Skin of body (tissue), 2 donors: ENCODE data around the gene RWDD3. TPM values are rescaled to one million over a fixed set of nuclear protein-coding genes. Genes with fewer than 3 reads are reported as not detected.

ENCODE experiments used
- DNase-seq: peaks from one replicate; lab custom pipeline; 2025; lab: John Stamatoyannopoulos, UW
- total RNA-seq: library from RNA; depleted of rRNA; stranded (reverse); fragments of >200 nt; gene quantifications from one replicate; pipeline ENCODE4 v1.2.3, GENCODE V29; 2014

The RWDD3 gene
- total RNA-seq = 17.1 TPM

- DNase-seq = peak; percentile 87
These were observed at the start of gene RWDD3 for GRCh38 chr1:95233737-95234500. TSS of gene RWDD3 (plus strand) at chr1:95234210. CDS start at chr1:95234231, 21 bp downstream.

DNA sequence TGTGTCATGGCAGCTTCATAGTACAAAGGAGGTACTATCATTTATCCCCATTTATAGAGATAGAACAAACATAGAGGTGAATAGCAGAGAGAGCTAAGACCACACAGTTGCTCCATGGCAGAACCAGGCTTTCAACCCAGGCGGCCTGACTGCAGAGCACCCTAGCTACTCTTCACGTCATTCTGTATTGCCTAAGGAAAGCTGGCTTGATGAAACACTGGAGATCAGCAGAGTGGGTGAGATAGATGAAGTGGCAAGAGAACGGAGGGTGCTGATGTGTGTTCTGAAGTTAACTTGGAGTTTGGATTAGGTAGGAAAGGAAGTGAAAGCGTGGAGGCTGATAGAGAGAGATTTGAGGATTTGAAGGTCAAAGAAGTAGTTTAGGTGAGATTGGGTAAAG lies 47.9 kb upstream of the RWDD3 start:
- DNase-seq = no peak

GRCh38 chr1:95193591-95193990 lies 40.4 kb upstream of the RWDD3 start:
- no peak for DNase-seq

GRCh38 chr1:95195046-95195445 lies 39.0 kb upstream of the RWDD3 start:
- no peak for DNase-seq

DNA sequence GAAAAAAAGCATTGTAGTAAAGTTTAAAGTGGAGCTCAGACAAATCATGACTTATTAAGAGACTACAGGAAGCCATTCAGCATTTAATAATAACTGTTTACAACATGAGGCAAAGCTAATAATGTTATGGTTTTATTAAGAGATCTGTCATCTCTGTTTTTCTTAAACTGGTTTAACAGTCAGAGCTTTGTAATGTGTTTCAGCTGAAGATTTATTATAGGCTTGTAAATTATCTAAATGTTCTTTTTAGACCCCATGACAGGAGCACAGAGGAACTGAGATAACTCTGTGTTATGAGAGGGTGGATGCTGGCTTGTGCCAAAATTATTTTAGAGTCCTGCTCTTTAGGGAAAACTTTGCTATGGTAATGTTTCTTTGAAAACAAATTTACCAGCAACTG lies 38.0 kb upstream of the RWDD3 start:
- no peak for DNase-seq

- DNase-seq = peak; percentile 3
These were observed 36.3 kb upstream of the RWDD3 start for GRCh38 chr1:95197616-95198252.

DNA sequence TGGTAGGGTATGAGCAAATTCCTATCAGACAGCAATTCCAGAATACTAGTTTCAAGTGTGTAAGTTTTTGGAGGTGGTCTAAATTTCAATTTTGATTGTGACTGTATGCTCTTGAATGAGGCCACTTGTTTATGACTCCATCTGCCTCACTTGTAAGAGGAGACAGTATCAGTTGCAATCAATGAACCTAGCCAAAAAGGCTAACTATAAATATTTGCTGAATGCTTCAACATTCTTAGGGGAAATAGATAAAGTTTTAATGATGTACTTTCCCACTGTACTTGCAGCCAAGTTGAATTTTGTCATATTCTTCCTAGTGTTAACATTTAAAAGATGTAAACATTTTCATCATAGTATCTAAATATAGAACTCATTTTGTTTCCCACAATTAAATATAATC lies 32.1 kb upstream of the RWDD3 start:
- DNase-seq = no peak

- DNase-seq = no peak
These were observed 30.0 kb upstream of the RWDD3 start for GRCh38 chr1:95203908-95204437.

DNA sequence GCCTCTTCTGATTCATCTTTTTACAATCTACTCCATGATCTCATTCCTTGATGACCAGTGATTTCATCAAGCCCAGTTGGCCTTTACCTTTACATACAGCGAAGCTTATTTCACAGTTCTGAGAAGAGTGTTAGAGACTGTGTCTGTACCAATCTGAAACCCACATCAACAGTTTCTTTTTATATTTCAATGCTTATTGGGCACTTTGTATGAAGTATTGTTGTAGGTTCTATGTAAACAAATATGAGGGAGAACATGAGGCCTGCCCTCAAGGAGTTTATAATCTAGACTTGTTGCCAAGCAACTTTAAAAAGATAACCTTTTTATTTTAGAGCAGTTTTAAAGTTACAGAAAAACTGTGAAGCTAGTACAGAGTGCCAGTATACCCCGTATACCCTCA lies 27.5 kb upstream of the RWDD3 start:
- no peak for DNase-seq

- no peak for DNase-seq
These were observed 26.6 kb upstream of the RWDD3 start for GRCh38 chr1:95207223-95207935.

- DNase-seq = no peak
These were observed 25.1 kb upstream of the RWDD3 start for GRCh38 chr1:95208876-95209275.

DNA sequence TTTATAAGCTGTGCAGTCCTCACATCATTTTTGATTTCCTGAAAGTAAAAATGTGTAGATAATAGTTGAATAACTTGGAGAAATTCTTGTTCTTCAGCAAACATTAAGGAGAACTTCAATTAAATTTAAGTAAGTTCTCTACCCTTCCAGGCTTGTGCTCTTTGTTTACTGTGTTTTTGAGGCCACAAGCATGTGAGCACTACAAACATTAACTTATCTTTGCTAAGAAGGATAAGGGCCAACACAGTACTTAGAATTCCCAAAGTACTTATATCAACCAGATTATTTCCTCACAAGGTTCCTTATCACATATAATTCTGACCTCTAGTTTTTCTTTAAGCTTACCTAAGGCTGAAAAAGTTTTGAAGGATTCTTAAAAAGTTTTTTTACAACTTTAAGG lies 24.7 kb upstream of the RWDD3 start:
- DNase-seq = no peak

GRCh38 chr1:95216292-95216990 lies 17.6 kb upstream of the RWDD3 start:
- no peak for DNase-seq

GRCh38 chr1:95217371-95217770 lies 16.6 kb upstream of the RWDD3 start:
- DNase-seq = no peak

GRCh38 chr1:95219407-95219806 lies 14.6 kb upstream of the RWDD3 start:
- DNase-seq = no peak

GRCh38 chr1:95221306-95221705 lies 12.7 kb upstream of the RWDD3 start:
- DNase-seq = no peak

GRCh38 chr1:95222629-95223028 lies 11.4 kb upstream of the RWDD3 start:
- no peak for DNase-seq

- no peak for DNase-seq
These were observed 10.9 kb upstream of the RWDD3 start for GRCh38 chr1:95223110-95223509.

- no peak for DNase-seq
These were observed 7.0 kb upstream of the RWDD3 start for GRCh38 chr1:95226781-95227660.

DNA sequence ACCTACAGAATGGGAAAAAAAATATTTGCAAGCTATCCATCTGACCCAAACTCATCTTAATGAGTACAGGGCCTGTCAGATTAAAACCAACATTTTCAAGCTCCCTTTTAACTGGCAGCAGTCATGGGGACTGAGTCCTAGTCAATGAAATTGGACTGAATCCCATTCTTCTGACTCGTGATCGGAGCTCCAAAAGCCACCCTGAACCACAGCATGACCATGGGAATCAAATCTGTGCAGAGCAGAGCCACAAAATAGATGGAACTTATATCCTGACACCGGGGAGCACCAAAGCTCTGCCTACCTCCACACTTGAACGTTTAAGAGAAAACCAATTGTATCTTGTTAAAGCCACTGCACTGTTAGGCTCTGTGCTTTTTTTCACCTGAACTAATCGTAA lies 5.0 kb upstream of the RWDD3 start:
- DNase-seq = no peak

GRCh38 chr1:95229706-95230105 lies 4.3 kb upstream of the RWDD3 start:
- no peak for DNase-seq
